Measurements from ENCODE around the gene YTHDF2. TPM values are rescaled to one million over a fixed set of nuclear protein-coding genes. Genes with fewer than 3 reads are reported as not detected.
"Not testable (repeated sequence)": the region's sequence is repeated elsewhere in the genome, so short reads cannot be mapped to it uniquely, and the experiment has no call there.

Gene YTHDF2
- total and polyA plus RNA-seq, 3 experiments from 2014 or later = 98.3 to 135 (median 105) TPM

DNA sequence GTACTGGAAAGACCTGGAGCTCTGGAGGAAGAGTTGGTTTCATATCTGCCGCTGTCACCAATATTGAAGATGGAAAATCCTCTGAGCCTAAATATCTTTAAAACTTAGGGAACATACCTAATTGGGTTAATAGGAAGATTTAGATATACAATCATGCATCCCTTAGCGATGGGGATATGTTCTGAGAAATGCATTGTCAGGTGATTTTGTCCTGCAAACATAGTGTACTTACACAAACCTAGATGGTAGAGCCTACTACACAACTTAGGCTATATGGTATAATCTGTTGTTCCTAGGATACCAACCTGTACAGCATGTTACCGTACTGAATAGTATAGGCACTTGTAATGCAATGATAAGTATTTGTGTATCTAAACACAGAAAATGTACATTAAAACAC lies 22.5 kb downstream of the YTHDF2 start:
- Mint-ChIP-seq H3K4me3 (no peak overlapping the region), H3K27ac (peak overlapping the region in 2 of 8 donors; percentile 10 to 15), H3K9me3 (no peaks in the 10 kb centered on the region), H3K27me3 (no peaks in the 10 kb centered on the region), H3K4me1 (peaks cover 21 to 31% (median 27%) of the 10 kb centered on the region in 3 donors), H3K36me3 (peaks cover 0 to 27% (median 8%) of the 10 kb centered on the region in 3 donors)
- Histone ChIP-seq H3K9me3 (ENCODE audit: low read length) (no peaks in the 10 kb centered on the region), H3K4me1 (ENCODE audit: insufficient read depth, low read length) (peaks cover 37% of the 10 kb centered on the region), H3K4me3 (ENCODE audit: low read length) (no peak overlapping the region), H3K27ac (ENCODE audit: low read depth, low read length) (no peak overlapping the region), H3K27me3 (ENCODE audit: insufficient read depth, low read length, poor library complexity, severe bottlenecking) (no peaks in the 10 kb centered on the region), H3K36me3 (ENCODE audit: insufficient read depth, low read length) (peaks cover 8% of the 10 kb centered on the region)
- ChIA-PET CTCF (interaction anchor here (1.8 kb wide), 1 partner anchor 22 kb away, joined by 7 read pairs; the partner anchor contains the start of gene YTHDF2), POLR2A (interaction anchor here (0.8 kb wide), 1 partner anchor 116 kb away, joined by 3 read pairs; the partner anchor contains the start of gene TAF12)
- DNase-seq = no peak

DNA sequence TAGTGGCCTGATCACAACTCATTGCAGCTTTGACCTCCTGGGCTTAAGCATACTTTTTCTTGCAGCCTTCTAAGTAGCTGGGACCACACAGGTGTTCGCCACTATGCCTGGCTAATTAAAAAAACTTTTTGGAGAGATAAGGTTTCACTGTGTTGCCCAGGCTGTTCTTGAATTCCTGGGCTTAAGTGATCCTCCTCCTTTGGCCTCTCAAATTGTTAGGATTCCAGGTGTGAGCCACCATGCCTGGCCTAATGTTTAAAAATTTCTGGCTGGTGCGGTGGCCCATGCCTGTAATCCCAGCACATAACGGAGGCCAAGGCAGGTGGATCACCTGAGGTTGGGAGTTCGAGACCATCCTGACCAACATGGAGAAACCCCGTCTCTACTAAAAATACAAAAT lies 24.4 kb downstream of the YTHDF2 start:
- peaks cover 8% of the 10 kb centered on the region for H3K36me3 ChIP-seq (ENCODE audit: insufficient read depth, low read length)
- Mint-ChIP-seq H3K9me3 (no peaks in the 10 kb centered on the region), H3K27me3 (no peaks in the 10 kb centered on the region), H3K36me3 (peaks cover 0 to 40% (median 13%) of the 10 kb centered on the region in 3 donors), H3K27ac (no peak overlapping the region), H3K4me1 (peaks cover 31 to 47% (median 44%) of the 10 kb centered on the region in 3 donors), H3K4me3 (no peak overlapping the region)
- no peaks in the 10 kb centered on the region for H3K27me3 ChIP-seq (ENCODE audit: insufficient read depth, low read length, poor library complexity, severe bottlenecking)
- H3K27ac ChIP-seq (ENCODE audit: low read depth, low read length) = no peak overlapping the region
- no peaks in the 10 kb centered on the region for H3K9me3 ChIP-seq (ENCODE audit: low read length)
- POLR2A ChIA-PET = no interaction called here
- no peak overlapping the region for H3K4me3 ChIP-seq (ENCODE audit: low read length)
- H3K4me1 ChIP-seq (ENCODE audit: insufficient read depth, low read length) = peaks cover 19% of the 10 kb centered on the region
- CTCF ChIA-PET = no interaction called here
- no peak for DNase-seq

DNA sequence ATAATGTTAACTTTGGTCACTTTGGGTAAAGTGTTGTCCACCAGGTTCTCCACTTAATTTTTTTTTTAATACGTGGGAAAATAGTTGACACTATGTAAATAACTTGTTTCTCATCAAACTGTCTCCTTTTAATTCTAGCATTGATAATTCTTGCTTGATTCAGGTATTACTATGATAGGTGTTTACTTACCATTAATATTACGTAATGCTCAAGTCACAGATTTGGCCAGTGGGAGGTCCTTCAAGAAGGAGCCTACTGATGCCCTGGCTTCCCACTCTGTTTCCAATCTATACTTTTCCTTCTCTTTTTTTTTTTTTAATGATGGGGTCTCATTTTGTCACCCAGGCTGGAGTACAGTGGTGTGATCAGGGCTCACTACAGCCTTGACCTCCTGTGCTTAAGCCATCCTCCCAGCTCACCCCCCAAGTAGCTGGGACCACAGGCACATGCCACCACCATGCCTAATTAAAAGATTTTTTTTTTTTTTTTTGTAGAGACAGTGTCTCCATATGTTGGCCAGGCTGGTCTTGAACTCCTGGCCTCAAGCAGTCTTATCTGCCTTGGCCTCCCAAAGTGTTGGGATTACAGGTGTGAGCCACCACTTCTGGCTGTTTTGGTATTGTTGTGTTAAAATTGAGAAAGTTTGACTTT lies 29.9 kb downstream of the YTHDF2 start:
- H3K27me3 ChIP-seq (ENCODE audit: insufficient read depth, low read length, poor library complexity, severe bottlenecking) = no peaks in the 10 kb centered on the region
- H3K9me3 ChIP-seq (ENCODE audit: low read length) = no peaks in the 10 kb centered on the region
- peaks cover 17 to 42% (median 36%) of the 10 kb centered on the region in 3 donors for H3K4me1 Mint-ChIP-seq
- DNase-seq = no peak
- H3K9me3 Mint-ChIP-seq = no peaks in the 10 kb centered on the region
- peaks cover 0 to 58% (median 16%) of the 10 kb centered on the region in 3 donors for H3K36me3 Mint-ChIP-seq
- H3K27me3 Mint-ChIP-seq = no peaks in the 10 kb centered on the region
- ChIA-PET POLR2A (no interaction called here), CTCF (no interaction called here)
- H3K27ac ChIP-seq (ENCODE audit: low read depth, low read length) = no peak overlapping the region
- no peak overlapping the region for H3K4me3 Mint-ChIP-seq
- peak overlapping the region in 4 of 8 donors; percentile 49 to 64 (median 56) for H3K27ac Mint-ChIP-seq
- H3K4me3 ChIP-seq (ENCODE audit: low read length) = no peak overlapping the region
- no peaks in the 10 kb centered on the region for H3K4me1 ChIP-seq (ENCODE audit: insufficient read depth, low read length)
- H3K36me3 ChIP-seq (ENCODE audit: insufficient read depth, low read length) = peaks cover 9% of the 10 kb centered on the region

DNA sequence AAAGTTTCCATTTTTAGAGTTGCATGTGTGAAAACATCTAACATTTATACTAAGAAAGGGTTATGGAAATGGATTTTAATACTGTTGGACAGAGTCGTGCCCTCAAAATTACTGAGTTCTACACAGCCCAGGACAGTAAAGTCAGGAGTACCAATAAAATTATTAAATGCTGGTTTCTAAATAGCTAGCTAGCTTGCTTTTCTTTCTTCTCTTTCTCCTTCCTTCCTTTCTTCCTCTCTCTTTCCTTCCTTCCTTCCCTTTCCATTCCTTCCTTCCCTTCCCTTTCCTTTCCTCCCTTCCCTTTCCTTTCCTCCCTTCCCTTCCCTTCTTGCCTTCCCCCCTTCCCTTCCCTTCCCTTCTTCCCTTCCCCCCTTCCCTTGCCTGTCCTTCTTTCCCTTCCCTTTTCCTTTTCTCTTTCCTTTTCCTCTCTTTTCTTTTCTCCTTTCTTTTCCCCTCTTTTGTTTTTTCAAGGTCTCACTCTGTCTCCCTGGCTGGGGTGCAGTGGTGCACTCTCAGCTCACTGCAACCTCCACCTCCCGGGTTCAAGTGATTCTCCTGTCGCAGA lies 33.9 kb downstream of the YTHDF2 start:
- Histone ChIP-seq H3K4me3 (ENCODE audit: low read length) (no peak overlapping the region), H3K9me3 (ENCODE audit: low read length) (no peaks in the 10 kb centered on the region), H3K4me1 (ENCODE audit: insufficient read depth, low read length) (peaks cover 10% of the 10 kb centered on the region), H3K36me3 (ENCODE audit: insufficient read depth, low read length) (peaks cover 9% of the 10 kb centered on the region), H3K27me3 (ENCODE audit: insufficient read depth, low read length, poor library complexity, severe bottlenecking) (no peaks in the 10 kb centered on the region), H3K27ac (ENCODE audit: low read depth, low read length) (no peak overlapping the region)
- DNase-seq = no peak
- Mint-ChIP-seq H3K27ac (peak overlapping the region in 2 of 8 donors; percentile 61 to 85), H3K36me3 (peaks cover 0 to 49% (median 14%) of the 10 kb centered on the region in 3 donors), H3K4me3 (no peak overlapping the region), H3K27me3 (no peaks in the 10 kb centered on the region), H3K9me3 (no peaks in the 10 kb centered on the region), H3K4me1 (peaks cover 12 to 31% (median 29%) of the 10 kb centered on the region in 3 donors)
- ChIA-PET CTCF (interaction anchor here (0.9 to 1.6 kb wide), 3 partner anchors 24 to 106 kb away, joined by 3 to 5 read pairs (median 3); partner anchors contain the start of gene YTHDF2), POLR2A (no interaction called here)

DNA sequence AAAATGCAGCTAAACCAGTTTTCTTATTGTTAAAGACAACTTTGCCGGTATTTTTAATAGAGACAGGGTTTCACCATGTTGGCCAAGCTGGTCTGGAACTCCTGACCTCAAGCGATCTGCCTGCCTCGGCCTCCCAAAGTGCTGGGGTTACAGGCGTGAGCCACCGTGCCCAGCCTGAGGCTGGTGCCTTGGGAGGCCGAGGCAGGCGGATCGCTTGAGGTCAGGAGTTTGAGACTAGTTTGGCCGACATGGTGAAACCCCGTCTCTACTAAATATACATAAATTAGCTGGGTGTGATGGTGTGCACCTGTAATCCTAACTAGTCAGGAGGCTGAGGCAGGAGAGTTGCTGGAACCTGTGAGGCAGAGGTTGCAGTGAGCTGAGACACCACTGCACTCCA lies 35.2 kb downstream of the YTHDF2 start:
- H3K36me3 ChIP-seq (ENCODE audit: insufficient read depth, low read length); H3K4me3 ChIP-seq (ENCODE audit: low read length); H3K27ac ChIP-seq (ENCODE audit: low read depth, low read length); POLR2A ChIA-PET; H3K4me3 Mint-ChIP-seq; H3K9me3 ChIP-seq (ENCODE audit: low read length); H3K4me1 ChIP-seq (ENCODE audit: insufficient read depth, low read length); H3K27ac Mint-ChIP-seq; H3K27me3 Mint-ChIP-seq; DNase-seq; H3K9me3 Mint-ChIP-seq; H3K27me3 ChIP-seq (ENCODE audit: insufficient read depth, low read length, poor library complexity, severe bottlenecking): not testable (repeated sequence)
- Mint-ChIP-seq H3K4me1 (peaks cover 7 to 22% (median 18%) of the 10 kb centered on the region in 3 donors), H3K36me3 (peaks cover 0 to 40% (median 11%) of the 10 kb centered on the region in 3 donors)
- CTCF ChIA-PET = interaction anchor here (1.6 to 1.7 kb wide), 2 partner anchors 35 to 105 kb away, joined by 5 read pairs; partner anchors contain the start of gene YTHDF2

DNA sequence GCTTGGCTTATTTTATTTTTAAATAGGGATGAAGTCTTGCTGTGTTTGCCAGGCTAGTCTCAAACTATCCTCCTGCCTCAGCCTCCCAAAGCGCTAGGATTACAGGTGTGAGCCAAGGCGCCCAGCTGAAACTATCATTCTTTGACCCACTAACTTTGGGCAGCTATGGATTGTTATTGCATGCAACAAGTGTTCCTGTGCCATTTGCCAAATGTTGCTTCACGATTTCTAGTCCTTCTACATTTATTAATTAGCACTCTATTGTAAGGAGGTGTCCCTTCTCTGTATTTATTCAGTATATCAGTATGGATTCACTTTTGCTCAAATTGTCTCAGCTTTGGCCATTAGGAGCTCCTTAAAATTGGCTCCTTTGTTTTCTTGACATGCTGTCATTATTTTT lies 36.4 kb downstream of the YTHDF2 start:
- H3K4me3 Mint-ChIP-seq = peak overlapping the region in 2 of 7 donors; percentile 22 to 24
- peak overlapping the region in 3 of 8 donors; percentile 24 to 63 (median 36) for H3K27ac Mint-ChIP-seq
- peaks cover 0 to 35% (median 10%) of the 10 kb centered on the region in 3 donors for H3K36me3 Mint-ChIP-seq
- H3K36me3 ChIP-seq (ENCODE audit: insufficient read depth, low read length) = peaks cover 9% of the 10 kb centered on the region
- ChIA-PET CTCF (interaction anchor here (1.7 to 4.3 kb wide), 2 partner anchors 12 to 36 kb away, joined by 5 to 37 read pairs; partner anchors contain the start of gene YTHDF2), POLR2A (no interaction called here)
- no peaks in the 10 kb centered on the region for H3K27me3 ChIP-seq (ENCODE audit: insufficient read depth, low read length, poor library complexity, severe bottlenecking)
- DNase-seq = no peak
- no peaks in the 10 kb centered on the region for H3K9me3 Mint-ChIP-seq
- H3K27me3 Mint-ChIP-seq = no peaks in the 10 kb centered on the region
- no peak overlapping the region for H3K27ac ChIP-seq (ENCODE audit: low read depth, low read length)
- H3K9me3 ChIP-seq (ENCODE audit: low read length) = no peaks in the 10 kb centered on the region
- H3K4me1 ChIP-seq (ENCODE audit: insufficient read depth, low read length) = peaks cover 10% of the 10 kb centered on the region
- peaks cover 7 to 19% (median 16%) of the 10 kb centered on the region in 3 donors for H3K4me1 Mint-ChIP-seq
- H3K4me3 ChIP-seq (ENCODE audit: low read length) = no peak overlapping the region

DNA sequence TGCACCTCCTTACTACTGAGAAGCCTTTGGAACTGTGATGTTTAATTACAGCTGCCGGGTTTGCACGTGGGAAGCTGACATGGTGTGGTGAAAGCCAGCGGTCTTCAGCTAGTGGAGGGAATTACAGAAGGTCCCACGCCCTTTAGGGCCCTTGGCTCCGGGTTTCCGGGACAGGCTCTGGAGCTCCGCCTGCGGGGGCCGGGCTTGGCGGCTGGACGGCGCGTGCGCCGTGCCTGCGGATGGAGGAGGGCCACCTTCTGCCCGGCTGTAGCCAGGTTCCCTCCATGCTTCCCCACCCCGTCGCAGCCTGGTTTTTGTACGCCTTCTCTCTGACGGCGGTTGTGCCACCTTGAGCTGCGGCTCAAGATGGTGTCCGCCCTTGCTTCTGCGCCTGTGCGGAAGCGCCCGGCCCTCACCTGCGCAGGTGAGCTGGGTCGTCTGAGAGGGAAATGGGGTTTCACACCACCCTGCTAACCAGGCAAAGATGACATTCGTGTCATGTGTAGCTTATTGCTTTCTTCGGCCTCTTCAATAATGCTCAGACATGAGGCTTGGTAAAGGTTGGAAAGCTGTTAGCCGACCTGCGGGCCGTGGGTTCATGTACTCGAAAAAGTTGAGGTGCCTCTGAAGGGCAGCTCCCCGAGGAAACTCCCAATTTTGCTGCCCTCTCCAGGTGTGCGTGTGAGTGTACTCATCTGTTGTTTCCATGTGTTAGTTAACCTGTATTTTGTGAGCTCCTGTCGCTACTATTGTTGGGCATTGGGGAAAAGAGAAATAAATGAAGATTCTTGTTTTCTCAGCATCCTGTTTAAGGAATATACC lies 38.6 kb downstream of the YTHDF2 start:
- no peaks in the 10 kb centered on the region for H3K27me3 Mint-ChIP-seq
- Histone ChIP-seq H3K36me3 (ENCODE audit: insufficient read depth, low read length) (no peaks in the 10 kb centered on the region), H3K4me3 (ENCODE audit: low read length) (peak overlapping the region; percentile 56)

More for the DNA sequence above, 38.6 kb downstream of the YTHDF2 start:
- DNase-seq = peak; percentile 62 to 79 (median 73)
- peaks cover 0 to 14% (median 0%) of the 10 kb centered on the region in 3 donors for H3K36me3 Mint-ChIP-seq
- ChIA-PET POLR2A (interaction anchor here (0.5 to 2.3 kb wide), 12 partner anchors 9 to 576 kb away, joined by 3 to 16 read pairs (median 4); partner anchors contain the start of genes MED18, RNU11, SRSF4 and TAF12), CTCF (interaction anchor here (1.0 to 4.3 kb wide), 7 partner anchors 9 to 132 kb away, joined by 3 to 37 read pairs (median 3); partner anchors contain the start of genes TAF12 and YTHDF2)
- peaks cover 10% of the 10 kb centered on the region for H3K4me1 ChIP-seq (ENCODE audit: insufficient read depth, low read length)
- H3K27me3 ChIP-seq (ENCODE audit: insufficient read depth, low read length, poor library complexity, severe bottlenecking) = no peaks in the 10 kb centered on the region
- H3K9me3 Mint-ChIP-seq = no peaks in the 10 kb centered on the region
- H3K4me1 Mint-ChIP-seq = peaks cover 7 to 14% (median 12%) of the 10 kb centered on the region in 3 donors
- no peaks in the 10 kb centered on the region for H3K9me3 ChIP-seq (ENCODE audit: low read length)
- H3K27ac ChIP-seq (ENCODE audit: low read depth, low read length) = no peak overlapping the region
- H3K27ac Mint-ChIP-seq = peak overlapping the region; percentile 77 to 94 (median 84)
- peak overlapping the region; percentile 80 to 95 (median 86) for H3K4me3 Mint-ChIP-seq

Measured in CD8-positive, alpha-beta memory T cell (primary cell).